B cell (primary cell): Measurements from ENCODE around the gene WWTR1. TPM values are rescaled to one million over a fixed set of nuclear protein-coding genes. Genes with fewer than 3 reads are reported as not detected.

Experiments used
- ATAC-seq: fragments of 200-7000 bp; cut with Tn5 transposase; one replicate; pipeline ENCODE4 v1.10.0; 2021; ENCODE audit warnings: low read depth, mild to moderate bottlenecking, moderate number of reproducible peaks, moderate library complexity
- CTCF ChIA-PET: fragments of 350-600 bp; sonication (Branson Sonifier 250); formaldehyde crosslinking; loops from one replicate; lab custom pipeline; 2021; ENCODE audit warnings: antibody characterized with exemption, inconsistent platforms; lab: Charles Lee
- POLR2A ChIA-PET: fragments of 350-600 bp; sonication (Branson Sonifier 250); formaldehyde crosslinking; loops from one replicate; lab custom pipeline; 2021; ENCODE audit warnings: antibody characterized with exemption; lab: Charles Lee
- DNase-seq: peaks from one replicate; pipeline ENCODE4 v3.0.0; 2013
- H2AFZ ChIP-seq: 2 replicates; pipeline ENCODE4 v1.6.1; 2012; ENCODE audit warnings: mild to moderate bottlenecking, low read depth, low read length; ENCODE audit not compliant: insufficient read depth, poor library complexity, severe bottlenecking
- H3K27ac ChIP-seq, 2 donors: 1 replicate in 1 of 2; 2 replicates in 1 of 2; pipeline ENCODE4 v1.5.1; 2012 to 2013; ENCODE audit warnings: low read length in 2 of 2, mild to moderate bottlenecking in 2 of 2, moderate library complexity in 1 of 2
- H3K27me3 ChIP-seq, 4 experiments: fragments of 200-600 bp in 1 of 4; sonication (generic) in 1 of 4; replicated peaks in 1 of 4; 1 replicate in 2 of 4; 2 replicates in 2 of 4; pipeline versions ENCODE4 v1.6.1 to v1.7.0; 2013 to 2016; ENCODE audit warnings: low read length in 3 of 4, mild to moderate bottlenecking in 2 of 4, mixed read lengths in 1 of 4, moderate library complexity in 1 of 4; ENCODE audit not compliant: insufficient read depth in 4 of 4, control insufficient read depth in 3 of 4; ENCODE audit errors: control extremely low read depth in 1 of 4
- H3K36me3 ChIP-seq, 2 experiments: replicated peaks in 1 of 2; 1 replicate in 1 of 2; 2 replicates in 1 of 2; pipeline versions ENCODE4 v1.6.1 to v1.7.1; 2013; ENCODE audit warnings: low read length in 1 of 2; ENCODE audit not compliant: insufficient read depth in 2 of 2, control insufficient read depth in 1 of 2; ENCODE audit errors: control extremely low read depth in 1 of 2, extremely low read depth in 1 of 2
- H3K4me1 ChIP-seq, 2 donors: fragments of 200-600 bp in 1 of 2; sonication (generic) in 1 of 2; 1 replicate in 1 of 2; 2 replicates in 1 of 2; pipeline versions ENCODE4 v1.5.1 to v1.6.1; 2013 to 2017; ENCODE audit warnings: low read length in 2 of 2; ENCODE audit not compliant: control insufficient read depth in 2 of 2, insufficient read depth in 2 of 2
- H3K4me2 ChIP-seq: replicated peaks from 2 replicates; pipeline ENCODE3; 2012; ENCODE audit warnings: mild to moderate bottlenecking, low read depth, low read length; ENCODE audit not compliant: poor library complexity, severe bottlenecking
- H3K4me3 ChIP-seq, 5 experiments: fragments of 200-600 bp in 1 of 5; sonication (generic) in 1 of 5; 1 replicate in 3 of 5; 2 replicates in 2 of 5; pipeline versions ENCODE4 v1.5.1 to v1.7.0; 2011 to 2016; ENCODE audit warnings: low read length in 4 of 5, mild to moderate bottlenecking in 4 of 5, low read depth in 2 of 5, control low read depth in 1 of 5, moderate library complexity in 1 of 5; ENCODE audit not compliant: insufficient read depth in 1 of 5; ENCODE audit errors: control extremely low read depth in 1 of 5, extremely low read depth in 1 of 5
- H3K79me2 ChIP-seq: fragments of 200-600 bp; sonication (generic); one replicate; pipeline ENCODE4 v1.6.0; 2016; ENCODE audit warnings: low read length; ENCODE audit not compliant: control insufficient read depth, insufficient read depth
- H3K9ac ChIP-seq: fragments of 200-600 bp; sonication (generic); 2 replicates; pipeline ENCODE4 v1.6.1; 2017; ENCODE audit warnings: mild to moderate bottlenecking, low read length, moderate library complexity
- H3K9me3 ChIP-seq, 3 donors: one replicate each; pipeline versions ENCODE4 v1.6.1 to v1.7.1; 2013; ENCODE audit warnings: low read length in 2 of 3; ENCODE audit not compliant: control insufficient read depth in 2 of 3, insufficient read depth in 1 of 3; ENCODE audit errors: control extremely low read depth in 1 of 3
- H4K20me1 ChIP-seq: 2 replicates; pipeline ENCODE4 v1.6.0; 2012; ENCODE audit warnings: mild to moderate bottlenecking, low read length; ENCODE audit not compliant: insufficient read depth, control insufficient read depth, poor library complexity, severe bottlenecking
- H3K27ac Mint-ChIP-seq: one replicate; pipeline ENCODE4 v1.8.0; 2021; ENCODE audit warnings: mixed read lengths
- H3K27me3 Mint-ChIP-seq: one replicate; pipeline ENCODE4 v1.8.0; 2021; ENCODE audit warnings: mixed read lengths
- H3K4me1 Mint-ChIP-seq: one replicate; pipeline ENCODE4 v1.8.0; 2021; ENCODE audit warnings: mixed read lengths
- H3K4me3 Mint-ChIP-seq: one replicate; pipeline ENCODE4 v1.8.0; 2021; ENCODE audit warnings: mixed read lengths
- H3K9me3 Mint-ChIP-seq: one replicate; pipeline ENCODE4 v1.8.0; 2022; ENCODE audit warnings: mixed read lengths; ENCODE audit not compliant: insufficient read depth
- CTCF ChIP-seq: fragments of 200-600 bp; IDR thresholded peaks from one replicate; pipeline ENCODE4 v1.8.0; 2022; ENCODE audit warnings: antibody characterized with exemption, mild to moderate bottlenecking
- EZH2 ChIP-seq: IDR thresholded peaks from 2 replicates; pipeline ENCODE4 v1.6.1; 2012; ENCODE audit warnings: borderline replicate concordance, low read depth, mild to moderate bottlenecking, moderate library complexity, low read length; ENCODE audit not compliant: insufficient read depth, poor library complexity, severe bottlenecking
- WGBS: methylation state at CpG from one replicate; pipeline ENCODE4 v1.1.5; 2013; ENCODE audit warnings: missing lambda C conversion rate; ENCODE audit not compliant: insufficient coverage; 5-methylcytosine and 5-hydroxymethylcytosine counted together
- intact Hi-C: fragments of 100-400 bp; cut with micrococcal nuclease; formaldehyde crosslinking; loops from one replicate; pipeline ENCODE4 v1.10.0; 2022
- polyA plus RNA-seq: library from polyadenylated mRNA; depleted of rRNA; stranded (reverse); fragments of >200 nt; gene quantifications from 2 replicates; pipeline ENCODE4 v1.2.3, GENCODE V29; 2012
- total RNA-seq, 2 donors: library from RNA; stranded (reverse); fragments of 120-200 nt in 1 of 2; gene quantifications; 1 replicate in 1 of 2; 2 replicates in 1 of 2; pipeline versions ENCODE4 v1.2.3 to v1.2.4, GENCODE V29; 2013 to 2022

Gene WWTR1
- total and polyA plus RNA-seq, 2 donors (not counting 1 experiment from before 2014, with no cell fraction given), result 0.79 to 2.3 TPM

GRCh38 chr3:149497966-149498670, 159.7 kb downstream of the WWTR1 start:
- 36% methylated on average over 2 of the region's 4 CpGs for WGBS
- intact Hi-C loops, result no loop called here
- H3K27me3 Mint-ChIP-seq, result peaks cover 7% of the 10 kb centered on the region
- H3K27ac Mint-ChIP-seq, result no peak overlapping the region
- DNase-seq (no peak), ATAC-seq (no peak)
- H4K20me1 ChIP-seq, result no peaks in the 10 kb centered on the region
- no peaks in the 10 kb centered on the region for H3K9me3 ChIP-seq
- H3K27me3 ChIP-seq, result peaks cover 0 to 7% (median 3%) of the 10 kb centered on the region in 4 experiments
- H3K27ac ChIP-seq, result no peak overlapping the region
- TF ChIP-seq CTCF, result no peak
- TF ChIP-seq EZH2, result no peak
- ChIA-PET CTCF (interaction anchor here (0.8 to 1.1 kb wide), 2 partner anchors 8 to 11 kb away, joined by 3 read pairs; no protein-coding TSS in a partner anchor), POLR2A (no interaction called here)
- no peaks in the 10 kb centered on the region for H3K4me1 ChIP-seq
- H3K4me2 ChIP-seq, result no peak overlapping the region
- H3K4me3 Mint-ChIP-seq, result no peak overlapping the region
- H3K9me3 Mint-ChIP-seq, result no peaks in the 10 kb centered on the region
- no peak overlapping the region for H2AFZ ChIP-seq
- H3K4me1 Mint-ChIP-seq, result no peaks in the 10 kb centered on the region
- no peak overlapping the region for H3K9ac ChIP-seq
- H3K4me3 ChIP-seq, result no peak overlapping the region
- no peaks in the 10 kb centered on the region for H3K36me3 ChIP-seq
- H3K79me2 ChIP-seq, result no peaks in the 10 kb centered on the region

GRCh38 chr3:149496891-149497290, 160.9 kb downstream of the WWTR1 start:
- TF ChIP-seq CTCF (no peak), EZH2 (no peak)
- no peak overlapping the region for H3K4me2 ChIP-seq
- no peak overlapping the region for H3K4me3 ChIP-seq
- H3K27ac ChIP-seq, result no peak overlapping the region
- Mint-ChIP-seq H3K4me1 (no peaks in the 10 kb centered on the region), H3K27me3 (peaks cover 16% of the 10 kb centered on the region), H3K9me3 (no peaks in the 10 kb centered on the region), H3K27ac (no peak overlapping the region), H3K4me3 (no peak overlapping the region)
- no peak overlapping the region for H3K9ac ChIP-seq
- H2AFZ ChIP-seq, result no peak overlapping the region
- ChIA-PET CTCF (interaction anchor here (0.6 kb wide), 2 partner anchors 69 to 252 kb away, joined by 3 to 4 read pairs; no protein-coding TSS in a partner anchor), POLR2A (no interaction called here)
- H3K4me1 ChIP-seq, result no peaks in the 10 kb centered on the region
- peaks cover 0 to 12% (median 4%) of the 10 kb centered on the region in 4 experiments for H3K27me3 ChIP-seq
- H4K20me1 ChIP-seq, result no peaks in the 10 kb centered on the region
- no peaks in the 10 kb centered on the region for H3K36me3 ChIP-seq
- intact Hi-C loops, result no loop called here
- no peaks in the 10 kb centered on the region for H3K79me2 ChIP-seq
- ATAC-seq, result no peak
- no peak for DNase-seq
- WGBS, result 92% methylated on average over 2 of the region's 4 CpGs
- no peaks in the 10 kb centered on the region for H3K9me3 ChIP-seq
